Measurements from ENCODE around the gene DOCK1.

The DOCK1 gene

GRCh38 chr10:127071126-127071525 is 165.9 kb downstream of the DOCK1 start:
- H3K4me3 ChIP-seq (ENCODE audit: low read depth, low read length), result no peak overlapping the region

DNA sequence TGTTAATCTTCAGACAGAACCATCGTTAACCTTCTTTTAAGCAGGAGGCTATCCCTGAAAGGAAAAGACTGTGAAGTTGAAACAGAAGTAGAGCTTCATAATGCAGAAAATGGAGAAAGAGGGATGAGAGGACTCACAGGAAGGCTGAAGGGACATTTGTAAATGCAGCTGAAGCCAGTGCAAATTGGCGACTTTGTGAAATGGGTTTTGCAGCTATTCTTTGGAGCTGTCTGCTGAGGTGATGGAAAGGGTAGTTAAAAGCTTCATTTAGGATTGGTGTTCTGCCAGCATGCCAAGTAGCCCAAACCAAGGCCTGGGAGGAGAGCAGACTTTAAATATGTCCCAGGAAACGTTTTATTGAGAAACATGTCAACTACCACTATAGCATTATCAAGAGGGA is 168.4 kb downstream of the DOCK1 start:
- H3K4me3 ChIP-seq (ENCODE audit: low read depth, low read length), result no peak overlapping the region

- no peak overlapping the region for H3K4me3 ChIP-seq (ENCODE audit: low read depth, low read length)
These were observed 174.2 kb downstream of the DOCK1 start for GRCh38 chr10:127079392-127079791.

DNA sequence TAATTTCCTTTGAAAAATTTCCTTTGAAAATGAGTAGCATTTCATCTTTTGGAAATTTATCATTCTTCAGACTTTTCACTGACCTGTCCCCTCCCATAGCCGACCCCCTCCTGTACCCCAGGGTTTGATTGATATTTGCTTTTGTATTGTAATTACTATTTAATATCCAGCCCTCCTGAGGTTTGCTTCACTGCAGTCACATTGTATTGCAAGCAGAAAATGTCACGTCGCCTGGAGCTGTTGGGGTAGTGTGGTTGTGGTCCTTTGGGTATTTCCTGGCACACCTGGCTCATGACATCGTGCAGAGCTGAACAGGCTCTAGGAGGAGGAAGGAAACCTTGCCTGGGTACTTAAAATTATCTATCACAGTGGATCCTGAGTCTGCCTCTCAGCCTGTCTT is 175.1 kb downstream of the DOCK1 start:
- no peak overlapping the region for H3K4me3 ChIP-seq (ENCODE audit: low read depth, low read length)

- H3K4me3 ChIP-seq (ENCODE audit: low read depth, low read length), result no peak overlapping the region
These were observed 176.7 kb downstream of the DOCK1 start for GRCh38 chr10:127081851-127082345.

DNA sequence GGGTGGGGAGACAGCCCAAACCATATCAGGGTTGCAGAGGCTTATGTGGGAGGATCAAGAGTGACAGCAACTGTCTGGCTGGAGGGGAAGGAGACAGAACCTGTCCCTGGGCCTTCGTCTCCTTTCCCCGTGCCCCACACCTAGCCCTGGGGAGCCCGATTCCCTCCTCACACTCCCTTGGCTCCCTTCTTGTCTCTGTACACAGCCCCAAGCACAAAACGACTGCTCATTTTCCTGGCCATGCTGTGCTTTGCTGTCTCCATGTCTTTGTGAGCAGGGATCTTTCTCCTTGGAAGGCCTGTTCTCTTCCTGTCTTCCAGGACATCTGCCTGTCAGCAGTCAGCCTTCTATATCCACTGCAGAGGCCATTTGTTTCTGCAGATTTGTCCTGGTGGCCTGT is 177.4 kb downstream of the DOCK1 start:
- H3K4me3 ChIP-seq (ENCODE audit: low read depth, low read length), result no peak overlapping the region

DNA sequence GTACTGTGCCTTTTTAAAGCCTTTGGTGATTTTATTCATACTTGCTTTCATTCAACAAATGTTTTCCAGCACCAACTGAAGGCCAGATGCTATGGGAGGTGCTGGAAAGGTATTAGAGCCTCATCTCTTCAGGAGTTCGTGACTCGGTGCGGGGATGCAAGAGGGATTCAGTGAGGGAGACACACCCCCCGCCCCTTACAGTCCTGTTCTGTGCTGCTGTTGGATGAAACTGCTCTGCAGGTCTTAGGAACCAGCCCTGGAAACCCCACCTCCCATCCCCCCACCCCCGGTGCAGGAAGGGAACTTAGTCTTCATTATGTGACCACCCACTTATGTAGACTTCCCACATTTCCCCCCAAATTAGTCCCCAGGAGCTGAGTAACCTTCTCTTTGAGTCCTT is 180.7 kb downstream of the DOCK1 start:
- no peak overlapping the region for H3K4me3 ChIP-seq (ENCODE audit: low read depth, low read length)

GRCh38 chr10:127088908-127089307 is 183.7 kb downstream of the DOCK1 start:
- H3K4me3 ChIP-seq (ENCODE audit: low read depth, low read length), result no peak overlapping the region

GRCh38 chr10:127089446-127089845 is 184.2 kb downstream of the DOCK1 start:
- no peak overlapping the region for H3K4me3 ChIP-seq (ENCODE audit: low read depth, low read length)

DNA sequence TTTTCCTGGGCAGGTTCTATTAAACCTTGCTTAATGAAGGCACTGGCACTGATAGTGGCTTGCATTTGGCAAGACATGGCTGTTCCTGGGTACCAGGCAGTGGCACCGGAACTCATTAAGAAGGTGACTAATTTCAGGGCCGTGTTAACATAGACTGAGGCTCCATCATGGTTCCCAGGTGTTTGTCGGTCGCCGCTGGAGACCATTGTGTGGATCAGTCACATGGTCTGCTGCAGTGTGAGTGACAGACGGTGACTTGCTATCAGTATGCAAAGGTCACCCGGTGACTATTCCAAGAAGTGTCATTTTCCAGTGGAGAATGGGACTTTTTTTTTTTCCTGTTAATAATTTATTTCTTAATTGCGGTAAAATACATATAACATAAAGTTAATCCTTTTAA is 184.9 kb downstream of the DOCK1 start:
- H3K4me3 ChIP-seq (ENCODE audit: low read depth, low read length), result no peak overlapping the region

GRCh38 chr10:127091354-127091753 is 186.1 kb downstream of the DOCK1 start:
- no peak overlapping the region for H3K4me3 ChIP-seq (ENCODE audit: low read depth, low read length)

DNA sequence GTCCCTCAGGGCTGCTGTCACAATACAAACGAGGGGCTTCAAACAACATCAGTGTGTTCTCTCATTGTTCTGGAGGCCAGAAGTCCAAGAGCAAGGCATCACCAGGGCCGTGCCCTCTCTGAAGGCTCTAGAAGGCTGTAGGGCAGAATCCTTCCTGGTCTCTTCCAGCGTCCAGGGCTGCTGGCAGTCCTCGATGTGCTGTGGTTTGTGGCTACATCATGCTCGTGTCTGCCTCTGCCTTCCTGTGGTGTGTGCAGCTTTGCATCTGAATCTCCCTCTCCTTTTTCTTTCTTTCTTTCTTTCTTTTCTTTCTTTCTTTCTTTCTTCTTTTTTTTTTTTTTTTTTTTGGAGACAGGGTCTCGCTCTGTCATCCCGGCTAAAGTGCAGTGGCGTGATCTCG is 187.7 kb downstream of the DOCK1 start:
- H3K4me3 ChIP-seq (ENCODE audit: low read depth, low read length), result no peak overlapping the region

- H3K4me3 ChIP-seq (ENCODE audit: low read depth, low read length), result no peak overlapping the region
These were observed 189.8 kb downstream of the DOCK1 start for GRCh38 chr10:127094984-127095383.

DNA sequence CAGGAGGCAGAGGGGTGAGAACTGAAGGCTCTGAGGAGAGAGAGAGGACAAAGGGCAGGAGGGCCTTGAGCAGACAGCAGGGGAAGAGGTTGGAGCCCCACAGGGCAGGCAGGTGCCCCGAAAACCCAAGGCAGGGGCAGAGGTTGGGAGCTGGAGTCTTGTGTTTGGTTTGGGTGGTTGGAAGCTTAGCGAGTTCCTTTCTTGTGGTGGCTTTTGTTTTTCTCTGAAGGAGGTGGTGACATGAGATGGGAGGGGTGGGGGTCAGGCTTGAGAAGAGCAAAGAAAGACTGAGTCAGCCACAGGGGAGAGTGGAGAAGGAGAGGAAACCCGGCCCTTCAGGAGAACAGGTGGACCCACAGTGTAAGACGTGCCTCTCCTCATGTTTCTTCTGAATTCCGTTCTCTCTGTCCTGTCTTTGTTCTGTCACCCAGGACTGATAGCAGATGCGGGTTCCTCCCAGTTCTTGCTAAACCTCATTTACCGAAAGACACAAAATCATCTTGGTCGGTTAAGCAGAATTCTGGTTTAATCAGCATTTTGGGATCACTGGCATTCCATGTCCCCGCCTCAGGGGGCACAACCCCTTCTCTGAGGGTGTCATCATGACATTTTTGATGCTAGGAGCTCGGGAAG is 195.9 kb downstream of the DOCK1 start:
- H3K4me3 ChIP-seq (ENCODE audit: low read depth, low read length), result no peak overlapping the region

DNA sequence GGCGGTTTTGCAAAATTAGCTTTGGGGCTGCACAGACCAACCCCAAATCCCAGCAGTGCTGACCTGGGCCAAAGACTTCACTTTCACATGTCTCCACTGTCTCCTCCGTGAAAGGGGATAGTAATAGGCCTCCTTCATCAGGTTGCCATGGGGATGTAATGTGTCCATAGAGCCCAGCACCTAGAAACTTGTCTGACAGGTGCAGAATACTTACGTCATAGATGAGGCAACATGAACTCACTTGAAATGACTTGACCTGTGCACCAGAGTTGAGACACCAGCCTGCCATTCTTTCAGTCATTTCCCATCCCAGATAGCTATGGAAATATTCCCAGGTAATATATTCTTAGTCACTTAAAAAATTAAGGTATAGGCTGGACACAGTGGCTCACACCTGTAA is 196.9 kb downstream of the DOCK1 start:
- no peak overlapping the region for H3K4me3 ChIP-seq (ENCODE audit: low read depth, low read length)

DNA sequence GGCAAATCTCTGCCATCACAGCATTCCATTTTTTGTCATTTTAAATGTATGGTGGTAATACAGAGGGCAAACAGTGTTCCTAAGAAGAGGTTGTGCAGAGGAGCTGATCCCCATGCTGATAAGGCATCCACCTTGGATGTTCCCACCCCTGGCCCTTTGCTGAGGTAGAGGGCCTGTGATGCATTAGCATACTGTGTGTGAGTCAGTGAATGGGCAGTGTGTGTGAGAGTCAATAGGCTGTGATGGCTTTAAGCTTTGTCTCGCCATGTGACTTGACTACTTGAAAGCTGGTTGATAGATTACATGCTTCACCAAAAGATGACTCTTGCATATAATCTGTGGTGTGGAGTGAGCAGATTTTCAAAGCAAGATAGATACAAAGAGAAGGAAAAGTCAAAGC is 209.9 kb downstream of the DOCK1 start:
- no peak overlapping the region for H3K4me3 ChIP-seq (ENCODE audit: low read depth, low read length)

GRCh38 chr10:127117125-127117524 is 211.9 kb downstream of the DOCK1 start:
- no peak overlapping the region for H3K4me3 ChIP-seq (ENCODE audit: low read depth, low read length)

DNA sequence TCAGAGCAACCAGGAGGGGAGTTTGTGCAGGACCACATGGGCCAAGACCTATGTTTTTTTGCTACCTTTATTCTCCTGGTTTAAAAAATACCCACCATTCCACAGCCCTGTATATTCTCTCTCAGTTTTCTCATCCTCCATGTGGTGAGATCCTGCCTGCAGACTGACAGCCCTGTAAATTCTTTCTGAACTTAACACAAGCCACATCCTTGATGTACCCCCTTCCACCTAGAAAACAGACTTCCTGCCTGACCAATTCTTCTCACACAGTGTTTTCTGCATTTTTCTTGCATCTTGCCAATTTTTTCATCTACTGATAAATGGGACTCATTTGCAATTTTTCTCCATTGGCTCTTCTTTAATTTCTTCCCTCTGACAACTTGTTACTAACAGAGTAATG is 212.8 kb downstream of the DOCK1 start:
- H3K4me3 ChIP-seq (ENCODE audit: low read depth, low read length), result no peak overlapping the region

GRCh38 chr10:127119936-127120335 is 214.7 kb downstream of the DOCK1 start:
- H3K4me3 ChIP-seq (ENCODE audit: low read depth, low read length), result no peak overlapping the region

DNA sequence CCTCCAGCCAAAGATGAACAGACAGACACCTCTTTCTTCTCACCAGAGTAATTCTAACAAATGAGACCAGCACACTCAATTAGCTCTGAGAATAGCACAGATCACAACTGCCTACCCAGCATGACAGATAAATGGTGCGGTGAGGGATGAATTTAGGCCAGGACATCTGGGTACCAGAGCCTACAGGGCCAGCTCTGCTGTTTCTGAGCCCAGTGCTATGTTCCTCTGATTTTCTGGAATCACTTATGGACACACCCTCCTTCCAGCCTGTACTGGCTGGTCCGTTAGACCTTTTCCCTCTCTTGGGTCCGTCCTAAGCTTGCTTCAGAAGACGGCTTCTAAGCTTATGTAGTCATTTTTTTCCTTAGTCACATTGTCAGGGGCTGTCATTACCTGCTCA is 217.6 kb downstream of the DOCK1 start:
- no peak overlapping the region for H3K4me3 ChIP-seq (ENCODE audit: low read depth, low read length)

- no peak overlapping the region for H3K4me3 ChIP-seq (ENCODE audit: low read depth, low read length)
These were observed 218.4 kb downstream of the DOCK1 start for GRCh38 chr10:127123626-127124025.

GRCh38 chr10:127125331-127125730 is 220.1 kb downstream of the DOCK1 start:
- no peak overlapping the region for H3K4me3 ChIP-seq (ENCODE audit: low read depth, low read length)

DNA sequence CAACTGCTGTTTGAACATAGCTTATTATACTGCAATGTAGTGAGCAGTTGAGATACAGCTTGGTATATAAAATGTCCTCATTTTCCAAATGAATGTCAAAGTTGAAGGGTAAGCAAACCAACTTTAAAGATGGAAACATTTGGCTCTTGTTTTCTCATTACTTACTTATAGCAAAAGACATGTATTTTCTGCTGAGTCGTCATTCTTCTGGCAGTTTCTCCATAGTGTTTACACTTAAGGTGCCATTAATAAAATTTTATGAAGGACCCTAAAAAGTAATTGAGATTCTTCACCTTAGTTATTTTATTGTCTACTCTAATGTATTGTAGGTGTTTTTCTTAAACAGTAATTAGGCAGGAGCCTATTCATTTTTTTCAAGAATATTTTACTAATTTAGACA is 222.6 kb downstream of the DOCK1 start:
- no peak overlapping the region for H3K4me3 ChIP-seq (ENCODE audit: low read depth, low read length)

Data from iPS-11a (cell line).